SW480 (cell line): ENCODE measurements around the gene PTPN20.

Source experiments
- DNase-seq: peaks from one replicate; pipeline ENCODE4 v3.0.0-alpha.2; 2016; ENCODE audit warnings: low spot score

Gene PTPN20

GRCh38 chr10:47049056-47049851 lies 138.0 kb downstream of the PTPN20 start:
- no peak for DNase-seq

- no peak for DNase-seq
These were observed 138.7 kb downstream of the PTPN20 start for GRCh38 chr10:47049906-47050305.

GRCh38 chr10:47050618-47051455 lies 139.6 kb downstream of the PTPN20 start:
- no peak for DNase-seq

- no peak for DNase-seq
These were observed 140.6 kb downstream of the PTPN20 start for GRCh38 chr10:47051741-47052238.
